ENCODE results near the gene TNNI2.

- no peak for TF ChIP-seq POLR2AphosphoS5 (IDR thresholded peaks at IDR 0.05; ENCODE audit: borderline replicate concordance, low read depth, low read length)
- TF ChIP-seq EZH2 (IDR thresholded peaks at IDR 0.05) = no peak
- no peak for TF ChIP-seq FOXP2 (optimal IDR thresholded peaks at IDR 0.05; ENCODE audit: control extremely low read depth, extremely low read length, insufficient read depth)
Measured at GRCh38 chr11:1870721-1871466, 32.1 kb downstream of the TNNI2 start.
